HepG2 (cell line): ENCODE measurements around the gene DNMT3B. TPM values are rescaled to one million over a fixed set of nuclear protein-coding genes. Genes with fewer than 3 reads are reported as not detected.
A peak's percentile ranks its signal among the peaks of the same experiment; 100 is the strongest.

Experiments
- ATAD3A ChIP-seq: sonication (generic); formaldehyde crosslinking; IDR thresholded peaks from 2 replicates; pipeline ENCODE4 v1.4.0; 2020; ENCODE audit warnings: missing genetic modification reagents
- GLMP ChIP-seq: sonication (generic); formaldehyde crosslinking; IDR thresholded peaks from 2 replicates; pipeline ENCODE4 v1.9.0; 2021; ENCODE audit warnings: missing genetic modification reagents, mild to moderate bottlenecking, borderline replicate concordance
- NFIB ChIP-seq: sonication (generic); formaldehyde crosslinking; IDR thresholded peaks from 2 replicates; pipeline ENCODE4 v1.9.0; 2021; ENCODE audit warnings: missing genetic modification reagents, mild to moderate bottlenecking, borderline replicate concordance
- SALL1 ChIP-seq: sonication (generic); formaldehyde crosslinking; IDR thresholded peaks from 2 replicates; pipeline ENCODE4 v1.8.0; 2022; ENCODE audit warnings: mild to moderate bottlenecking, missing genetic modification reagents
- SALL2 ChIP-seq: sonication (generic); formaldehyde crosslinking; IDR thresholded peaks from 2 replicates; pipeline ENCODE4 v1.8.1; 2023; ENCODE audit warnings: mild to moderate bottlenecking, missing genetic modification reagents, inconsistent platforms
- TAF1 ChIP-seq: sonication (generic); formaldehyde crosslinking; IDR thresholded peaks from 2 replicates; pipeline ENCODE4 v1.4.0; 2020; ENCODE audit warnings: missing genetic modification reagents
- XBP1 ChIP-seq: sonication (generic); formaldehyde crosslinking; IDR thresholded peaks from 2 replicates; pipeline ENCODE4 v1.5.0; 2020; ENCODE audit warnings: missing genetic modification reagents
- ZBTB7B ChIP-seq: sonication (generic); formaldehyde crosslinking; IDR thresholded peaks from 2 replicates; pipeline ENCODE4 v1.4.0; 2020; ENCODE audit warnings: missing genetic modification reagents
- ZFP62 ChIP-seq: sonication (generic); formaldehyde crosslinking; IDR thresholded peaks from 2 replicates; pipeline ENCODE4 v1.4.0; 2020; ENCODE audit warnings: missing genetic modification reagents
- ZNF367 ChIP-seq: sonication (generic); formaldehyde crosslinking; IDR thresholded peaks from 2 replicates; pipeline ENCODE4 v1.4.0; 2020; ENCODE audit warnings: missing genetic modification reagents, borderline replicate concordance
- ZNF775 ChIP-seq: sonication (generic); formaldehyde crosslinking; IDR thresholded peaks from 2 replicates; pipeline ENCODE4 v1.4.0; 2020; ENCODE audit warnings: missing genetic modification reagents, mild to moderate bottlenecking, moderate library complexity, borderline replicate concordance
- polyA plus RNA-seq, 8 experiments: library from polyadenylated mRNA; depleted of rRNA in 3 of 8; stranded (reverse) in 7 of 8; unstranded in 1 of 8; fragments of >200 nt; fragmentation: Illumina TruSeq in 4 of 8; extraction: Trizol in 4 of 8; gene quantifications; 2 replicates each; pipeline versions ENCODE4 v1.2.1 to v1.2.3, GENCODE V29; 2011 to 2016; ENCODE audit warnings: low read depth in 4 of 8, missing spikeins in 1 of 8, mixed read lengths in 1 of 8; ENCODE audit not compliant: insufficient read depth in 1 of 8
- total RNA-seq, 5 experiments: library from RNA; depleted of rRNA; stranded (reverse); fragments of >200 nt; fragmentation: Illumina TruSeq; extraction: Trizol; gene quantifications; 2 replicates each; pipeline ENCODE4 v1.2.3, GENCODE V29; 2016; ENCODE audit warnings: low read depth in 1 of 5
- TF ChIP-seq, protein P1 (sequence below): sonication (generic); formaldehyde crosslinking; IDR thresholded peaks from 2 replicates; pipeline ENCODE4 v1.9.0; 2021; ENCODE audit warnings: mild to moderate bottlenecking, missing genetic modification reagents
- TF ChIP-seq, protein P2 (sequence below): sonication (generic); formaldehyde crosslinking; IDR thresholded peaks from 2 replicates; pipeline ENCODE4 v1.4.0; 2020; ENCODE audit warnings: missing genetic modification reagents, borderline replicate concordance

The DNMT3B gene
- total and polyA plus RNA-seq, 2 of the 13 experiments (the other 11 are each of a cell fraction or from before 2014, with no cell fraction given): 3.8 to 13.9 TPM

DNA sequence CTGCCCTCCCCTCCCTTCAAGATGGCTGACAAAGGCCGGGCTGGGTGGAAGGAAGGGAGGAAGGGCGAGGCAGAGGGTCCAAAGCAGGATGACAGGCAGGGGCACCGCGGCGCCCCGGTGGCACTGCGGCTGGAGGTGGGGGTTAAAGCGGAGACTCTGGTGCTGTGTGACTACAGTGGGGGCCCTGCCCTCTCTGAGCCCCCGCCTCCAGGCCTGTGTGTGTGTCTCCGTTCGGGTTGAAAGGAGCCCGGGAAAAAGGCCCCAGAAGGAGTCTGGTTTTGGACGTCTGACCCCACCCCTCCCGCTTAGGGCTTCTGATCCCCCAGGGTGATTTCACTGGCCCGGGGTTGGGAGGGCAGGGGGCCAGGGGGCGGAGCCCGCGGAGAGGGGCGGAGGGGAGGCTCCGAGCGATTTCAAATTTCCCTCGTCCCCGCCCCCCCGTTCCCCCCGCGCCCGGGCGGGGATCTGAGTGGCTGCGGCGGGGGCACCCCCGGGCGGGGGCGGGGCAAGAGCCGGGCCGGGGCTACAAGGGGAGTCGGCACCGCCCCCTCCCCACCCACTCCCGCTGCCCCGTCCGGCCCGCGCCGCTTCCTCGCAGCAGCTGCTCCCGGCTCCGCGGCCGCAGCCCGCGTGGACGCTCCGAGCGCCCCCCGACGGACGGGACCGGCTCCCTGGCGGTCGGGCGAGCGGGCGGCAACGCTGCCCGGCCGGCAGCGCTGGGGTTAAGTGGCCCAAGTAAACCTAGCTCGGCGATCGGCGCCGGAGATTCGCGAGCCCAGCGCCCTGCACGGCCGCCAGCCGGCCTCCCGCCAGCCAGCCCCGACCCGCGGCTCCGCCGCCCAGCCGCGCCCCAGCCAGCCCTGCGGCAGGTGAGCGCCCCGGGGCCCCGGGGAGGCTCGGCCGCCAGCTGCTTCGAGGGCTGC, at the start of gene DNMT3B (continued):
- TF ChIP-seq, protein P1, sequence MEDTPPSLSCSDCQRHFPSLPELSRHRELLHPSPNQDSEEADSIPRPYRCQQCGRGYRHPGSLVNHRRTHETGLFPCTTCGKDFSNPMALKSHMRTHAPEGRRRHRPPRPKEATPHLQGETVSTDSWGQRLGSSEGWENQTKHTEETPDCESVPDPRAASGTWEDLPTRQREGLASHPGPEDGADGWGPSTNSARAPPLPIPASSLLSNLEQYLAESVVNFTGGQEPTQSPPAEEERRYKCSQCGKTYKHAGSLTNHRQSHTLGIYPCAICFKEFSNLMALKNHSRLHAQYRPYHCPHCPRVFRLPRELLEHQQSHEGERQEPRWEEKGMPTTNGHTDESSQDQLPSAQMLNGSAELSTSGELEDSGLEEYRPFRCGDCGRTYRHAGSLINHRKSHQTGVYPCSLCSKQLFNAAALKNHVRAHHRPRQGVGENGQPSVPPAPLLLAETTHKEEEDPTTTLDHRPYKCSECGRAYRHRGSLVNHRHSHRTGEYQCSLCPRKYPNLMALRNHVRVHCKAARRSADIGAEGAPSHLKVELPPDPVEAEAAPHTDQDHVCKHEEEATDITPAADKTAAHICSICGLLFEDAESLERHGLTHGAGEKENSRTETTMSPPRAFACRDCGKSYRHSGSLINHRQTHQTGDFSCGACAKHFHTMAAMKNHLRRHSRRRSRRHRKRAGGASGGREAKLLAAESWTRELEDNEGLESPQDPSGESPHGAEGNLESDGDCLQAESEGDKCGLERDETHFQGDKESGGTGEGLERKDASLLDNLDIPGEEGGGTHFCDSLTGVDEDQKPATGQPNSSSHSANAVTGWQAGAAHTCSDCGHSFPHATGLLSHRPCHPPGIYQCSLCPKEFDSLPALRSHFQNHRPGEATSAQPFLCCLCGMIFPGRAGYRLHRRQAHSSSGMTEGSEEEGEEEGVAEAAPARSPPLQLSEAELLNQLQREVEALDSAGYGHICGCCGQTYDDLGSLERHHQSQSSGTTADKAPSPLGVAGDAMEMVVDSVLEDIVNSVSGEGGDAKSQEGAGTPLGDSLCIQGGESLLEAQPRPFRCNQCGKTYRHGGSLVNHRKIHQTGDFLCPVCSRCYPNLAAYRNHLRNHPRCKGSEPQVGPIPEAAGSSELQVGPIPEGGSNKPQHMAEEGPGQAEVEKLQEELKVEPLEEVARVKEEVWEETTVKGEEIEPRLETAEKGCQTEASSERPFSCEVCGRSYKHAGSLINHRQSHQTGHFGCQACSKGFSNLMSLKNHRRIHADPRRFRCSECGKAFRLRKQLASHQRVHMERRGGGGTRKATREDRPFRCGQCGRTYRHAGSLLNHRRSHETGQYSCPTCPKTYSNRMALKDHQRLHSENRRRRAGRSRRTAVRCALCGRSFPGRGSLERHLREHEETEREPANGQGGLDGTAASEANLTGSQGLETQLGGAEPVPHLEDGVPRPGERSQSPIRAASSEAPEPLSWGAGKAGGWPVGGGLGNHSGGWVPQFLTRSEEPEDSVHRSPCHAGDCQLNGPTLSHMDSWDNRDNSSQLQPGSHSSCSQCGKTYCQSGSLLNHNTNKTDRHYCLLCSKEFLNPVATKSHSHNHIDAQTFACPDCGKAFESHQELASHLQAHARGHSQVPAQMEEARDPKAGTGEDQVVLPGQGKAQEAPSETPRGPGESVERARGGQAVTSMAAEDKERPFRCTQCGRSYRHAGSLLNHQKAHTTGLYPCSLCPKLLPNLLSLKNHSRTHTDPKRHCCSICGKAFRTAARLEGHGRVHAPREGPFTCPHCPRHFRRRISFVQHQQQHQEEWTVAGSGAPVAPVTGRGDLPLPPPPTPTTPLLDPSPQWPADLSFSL (CRISPR knock-in tag): no peak
- TF ChIP-seq GLMP (CRISPR knock-in tag): no peak
- no peak for TF ChIP-seq ZFP62
- TF ChIP-seq SALL2 (CRISPR knock-in tag): no peak; the same call in 1 of the 2 replicates
- TF ChIP-seq, protein P2, sequence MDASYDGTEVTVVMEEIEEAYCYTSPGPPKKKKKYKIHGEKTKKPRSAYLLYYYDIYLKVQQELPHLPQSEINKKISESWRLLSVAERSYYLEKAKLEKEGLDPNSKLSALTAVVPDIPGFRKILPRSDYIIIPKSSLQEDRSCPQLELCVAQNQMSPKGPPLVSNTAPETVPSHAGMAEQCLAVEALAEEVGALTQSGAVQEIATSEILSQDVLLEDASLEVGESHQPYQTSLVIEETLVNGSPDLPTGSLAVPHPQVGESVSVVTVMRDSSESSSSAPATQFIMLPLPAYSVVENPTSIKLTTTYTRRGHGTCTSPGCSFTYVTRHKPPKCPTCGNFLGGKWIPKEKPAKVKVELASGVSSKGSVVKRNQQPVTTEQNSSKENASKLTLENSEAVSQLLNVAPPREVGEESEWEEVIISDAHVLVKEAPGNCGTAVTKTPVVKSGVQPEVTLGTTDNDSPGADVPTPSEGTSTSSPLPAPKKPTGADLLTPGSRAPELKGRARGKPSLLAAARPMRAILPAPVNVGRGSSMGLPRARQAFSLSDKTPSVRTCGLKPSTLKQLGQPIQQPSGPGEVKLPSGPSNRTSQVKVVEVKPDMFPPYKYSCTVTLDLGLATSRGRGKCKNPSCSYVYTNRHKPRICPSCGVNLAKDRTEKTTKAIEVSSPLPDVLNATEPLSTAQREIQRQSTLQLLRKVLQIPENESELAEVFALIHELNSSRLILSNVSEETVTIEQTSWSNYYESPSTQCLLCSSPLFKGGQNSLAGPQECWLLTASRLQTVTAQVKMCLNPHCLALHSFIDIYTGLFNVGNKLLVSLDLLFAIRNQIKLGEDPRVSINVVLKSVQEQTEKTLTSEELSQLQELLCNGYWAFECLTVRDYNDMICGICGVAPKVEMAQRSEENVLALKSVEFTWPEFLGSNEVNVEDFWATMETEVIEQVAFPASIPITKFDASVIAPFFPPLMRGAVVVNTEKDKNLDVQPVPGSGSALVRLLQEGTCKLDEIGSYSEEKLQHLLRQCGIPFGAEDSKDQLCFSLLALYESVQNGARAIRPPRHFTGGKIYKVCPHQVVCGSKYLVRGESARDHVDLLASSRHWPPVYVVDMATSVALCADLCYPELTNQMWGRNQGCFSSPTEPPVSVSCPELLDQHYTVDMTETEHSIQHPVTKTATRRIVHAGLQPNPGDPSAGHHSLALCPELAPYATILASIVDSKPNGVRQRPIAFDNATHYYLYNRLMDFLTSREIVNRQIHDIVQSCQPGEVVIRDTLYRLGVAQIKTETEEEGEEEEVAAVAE (CRISPR knock-in tag): no peak
- no peak; the same call in 1 of the 2 replicates for TF ChIP-seq ZNF367
- no peak for TF ChIP-seq NFIB
- TF ChIP-seq ZBTB7B (CRISPR knock-in tag): peak; percentile 51; the same call in 1 of the 2 replicates
- peak; percentile 31; the same call in 1 of the 2 replicates for TF ChIP-seq ATAD3A (CRISPR knock-in tag)
- peak; percentile 27; the same call in 1 of the 2 replicates for TF ChIP-seq SALL1
- no peak for TF ChIP-seq XBP1
- 0 out of 2 replicates have a peak, but pooled peaks have one; percentile 15 for TF ChIP-seq TAF1 (CRISPR knock-in tag)
- TF ChIP-seq ZNF775 (CRISPR knock-in tag): no peak
